GM19099 (cell line): ENCODE data around the gene POU4F3.

ENCODE experiments used
- POLR2A ChIP-seq: IDR thresholded peaks from 3 replicates; pipeline ENCODE4 v1.6.1; 2011; ENCODE audit warnings: low read depth; ENCODE audit not compliant: insufficient read length; ENCODE audit errors: extremely low read depth

The POU4F3 gene

DNA sequence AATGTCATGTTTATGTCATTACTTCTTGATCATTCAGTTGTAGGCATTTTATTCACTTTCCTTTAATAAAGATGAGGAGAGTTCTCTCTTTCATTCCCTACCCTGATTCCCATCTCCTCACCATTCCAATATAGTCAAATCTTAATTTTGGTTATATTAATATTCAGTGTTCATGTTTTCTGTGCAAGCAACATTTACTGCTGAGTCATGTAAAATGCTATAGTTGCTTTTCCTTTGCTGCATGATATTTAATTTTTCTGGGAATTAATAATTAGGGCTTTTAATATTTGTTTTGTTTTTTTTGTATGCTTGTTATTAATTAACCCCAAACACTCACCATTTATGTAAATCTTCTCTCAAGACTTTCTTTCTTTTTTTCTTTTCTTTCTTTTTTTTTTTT is 18.5 kb downstream of the POU4F3 start:
- TF ChIP-seq POLR2A = no peak

- no peak for TF ChIP-seq POLR2A
Measured at GRCh38 chr5:146359836-146360235, 21.2 kb downstream of the POU4F3 start.

- TF ChIP-seq POLR2A = no peak
Measured at GRCh38 chr5:146363161-146363874, 24.7 kb downstream of the POU4F3 start.

GRCh38 chr5:146365618-146366017 is 27.0 kb downstream of the POU4F3 start:
- TF ChIP-seq POLR2A = no peak

DNA sequence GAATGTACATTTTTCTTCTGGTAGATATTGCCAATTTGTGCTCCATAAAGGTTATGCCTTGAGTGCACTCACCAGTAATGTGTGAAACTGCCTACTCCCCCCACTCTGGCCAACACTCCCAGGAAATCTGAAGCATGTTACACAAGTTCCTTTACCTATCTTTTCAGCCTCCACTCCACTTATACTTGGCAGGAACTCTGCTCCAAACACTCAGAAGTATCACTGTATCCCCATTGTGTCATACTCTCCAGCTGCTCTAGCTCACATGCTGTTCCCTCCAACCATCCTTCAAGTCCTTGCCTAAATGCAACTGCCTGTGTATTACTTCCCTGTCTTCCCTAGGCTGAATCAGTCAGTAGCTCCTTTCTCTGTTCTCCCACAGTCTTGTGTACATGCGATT is 28.3 kb downstream of the POU4F3 start:
- TF ChIP-seq POLR2A = no peak

DNA sequence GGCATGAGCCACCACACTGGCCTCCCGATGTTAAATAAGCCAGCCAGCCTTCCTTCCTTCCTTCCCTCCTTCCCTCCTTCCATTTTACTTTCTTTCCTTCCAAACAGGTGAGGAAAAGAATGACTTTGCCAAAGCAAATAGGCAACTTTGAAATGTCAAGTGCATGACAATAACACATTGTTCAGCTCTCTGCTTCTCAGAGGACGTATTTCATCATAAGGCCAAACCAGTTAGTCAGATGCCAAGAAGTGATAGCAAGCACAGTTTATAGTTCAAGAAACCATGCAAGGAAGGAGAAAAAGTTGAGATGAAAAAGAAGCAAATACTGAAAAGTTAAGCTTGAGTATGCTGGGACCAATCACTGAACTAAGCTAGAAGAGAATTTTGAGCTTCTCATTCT is 29.5 kb downstream of the POU4F3 start:
- no peak for TF ChIP-seq POLR2A

DNA sequence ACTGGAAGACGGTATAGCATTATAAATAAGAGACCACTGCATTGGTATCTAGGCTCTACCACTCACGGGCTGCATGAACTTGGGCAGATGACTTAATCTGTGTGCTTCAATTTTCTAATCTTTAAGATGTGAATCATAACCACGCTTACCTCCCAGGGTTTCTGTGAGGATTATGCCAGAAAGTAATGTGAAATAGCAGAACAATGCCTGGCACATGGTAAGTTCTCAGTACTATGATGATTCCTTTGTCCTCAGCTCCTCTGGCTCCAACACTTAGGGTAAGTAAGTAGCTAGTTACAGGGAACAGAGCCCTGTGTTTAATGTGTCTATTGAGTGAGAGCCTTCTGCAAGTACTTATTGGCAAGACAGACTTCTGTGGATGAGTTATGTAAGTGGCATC is 31.1 kb downstream of the POU4F3 start:
- no peak for TF ChIP-seq POLR2A

DNA sequence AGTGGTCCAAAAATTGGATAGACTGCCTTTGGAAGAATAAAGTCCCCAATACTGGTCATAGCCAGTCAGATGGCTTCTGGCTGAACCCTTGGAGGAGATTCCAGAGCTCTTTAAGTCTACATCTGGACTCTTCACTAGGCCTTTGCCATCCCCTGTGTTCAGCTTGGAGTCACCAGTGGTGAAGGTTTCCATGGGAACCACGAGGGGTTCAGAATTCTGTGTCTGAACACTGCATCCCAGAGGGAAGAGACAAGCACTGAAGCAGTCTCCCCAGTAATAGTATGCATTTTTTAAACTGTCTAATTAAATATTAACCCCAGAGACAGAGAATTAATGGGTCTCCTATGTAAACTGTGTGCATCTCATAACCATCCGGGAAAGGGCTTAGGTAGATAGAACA is 38.2 kb downstream of the POU4F3 start:
- no peak for TF ChIP-seq POLR2A

GRCh38 chr5:146378986-146379385 is 40.3 kb downstream of the POU4F3 start:
- no peak for TF ChIP-seq POLR2A

DNA sequence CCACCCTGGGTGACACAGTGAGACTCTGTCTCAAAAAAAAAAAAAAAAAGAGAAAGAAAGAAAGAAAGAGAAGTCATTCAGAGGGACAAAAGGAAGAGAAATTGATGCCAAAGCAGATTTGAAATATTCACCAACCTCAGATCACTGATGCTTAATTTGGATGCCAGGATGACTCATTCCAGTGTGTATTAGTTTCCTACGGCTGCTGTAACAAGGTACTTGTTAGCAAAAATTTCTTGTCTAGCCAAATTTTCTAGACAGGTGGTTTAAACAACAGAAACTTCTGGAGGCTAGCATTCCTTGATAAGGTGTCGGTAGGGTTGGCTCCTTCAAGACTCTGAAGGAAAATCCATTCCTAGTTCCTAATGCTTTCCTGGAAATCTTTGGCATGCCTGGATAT is 42.1 kb downstream of the POU4F3 start:
- TF ChIP-seq POLR2A = no peak

GRCh38 chr5:146388386-146388785 is 49.7 kb downstream of the POU4F3 start:
- no peak for TF ChIP-seq POLR2A

- TF ChIP-seq POLR2A = no peak
Measured at GRCh38 chr5:146390469-146390868, 51.8 kb downstream of the POU4F3 start.
